Measurements from ENCODE around the gene NAALAD2. TPM values are rescaled to one million over a fixed set of nuclear protein-coding genes. Genes with fewer than 3 reads are reported as not detected.

NAALAD2 gene
- 2.0 and 2.2 TPM in 2 replicates for total RNA-seq

GRCh38 chr11:90134478-90135003, at the start of gene NAALAD2:
Gene NAALAD2 (plus strand): TSS chr11:90134663. CDS start chr11:90134759, 96 bp downstream.

DNA sequence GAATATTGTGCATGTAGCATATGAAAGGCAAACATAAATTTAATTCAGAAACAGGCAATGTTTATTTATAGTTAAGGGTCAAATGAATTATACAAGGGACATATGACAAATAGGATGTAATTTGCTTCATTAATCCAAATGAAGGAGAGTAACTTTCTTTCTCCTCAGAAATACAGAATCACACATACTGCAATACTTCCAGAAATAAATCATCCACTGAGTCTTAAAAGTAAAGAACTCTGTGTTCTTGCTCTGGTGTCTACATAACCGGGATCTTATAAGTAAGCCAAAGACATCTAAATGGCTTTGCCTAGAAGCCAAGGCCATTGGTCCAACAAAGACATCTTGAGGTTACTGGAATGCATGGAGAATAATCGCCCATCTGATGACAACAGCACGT, 48.8 kb upstream of the NAALAD2 start, which contains the start of gene UBTFL1:
Gene UBTFL1 (plus strand): TSS at position 301 of the 400 bp plus-strand sequence. CDS start 0 bp downstream, at position 301.

GRCh38 chr11:90222459-90223247, 88.2 kb downstream of the NAALAD2 start, which contains the start of gene CHORDC1:
Gene CHORDC1 (minus strand): TSS chr11:90223049. CDS start chr11:90222954, 95 bp downstream.

Other genes starting within 250 kb of the NAALAD2 start
- gene TRIM49D1, start 212.4 kb upstream of the NAALAD2 start, total RNA-seq: not detected in 2 replicates
- gene TRIM49D2, start 210.6 kb upstream of the NAALAD2 start, total RNA-seq: not detected in 2 replicates
- gene TRIM64, start 168.6 kb upstream of the NAALAD2 start, total RNA-seq: not detected in 2 replicates
- gene TRIM49C, start 103.6 kb upstream of the NAALAD2 start, total RNA-seq: not detected in 2 replicates
- not detected in 2 replicates for gene UBTFL1, start 48.7 kb upstream of the NAALAD2 start, total RNA-seq
- 34.1 and 37.0 TPM in 2 replicates for gene CHORDC1, start 88.4 kb downstream of the NAALAD2 start, total RNA-seq